ENCODE data around the gene LILRA2. TPM values are rescaled to one million over a fixed set of nuclear protein-coding genes. Genes with fewer than 3 reads are reported as not detected.

The LILRA2 gene
- total and polyA plus RNA-seq, 10 of the 15 experiments (the other 5 are each of a cell fraction or from before 2014, with no cell fraction given) = 0.16 to 1.8 (median 0.43) TPM

GRCh38 chr19:54616821-54617560, 43.4 kb downstream of the LILRA2 start (continued):
- TF ChIP-seq ZNF622 (IDR thresholded peaks at IDR 0.05) = no peak
- peak; percentile 83 for TF ChIP-seq ATF2 (IDR thresholded peaks at IDR 0.05; ENCODE audit: low read length)
- TF ChIP-seq TCF3 (IDR thresholded peaks at IDR 0.05; ENCODE audit: borderline replicate concordance, insufficient read depth, low read depth, low read length) = 0 out of 2 replicates have a peak, but pooled peaks have one; percentile 34
- peak; percentile 91 for TF ChIP-seq NBN (IDR thresholded peaks at IDR 0.05)
- peak; percentile 82 for TF ChIP-seq SMAD1 (IDR thresholded peaks at IDR 0.05; ENCODE audit: low read depth, partially characterized antibody)
- TF ChIP-seq CHD2 (IDR thresholded peaks at IDR 0.05; ENCODE audit: borderline replicate concordance, low read depth, low read length) = peak; percentile 69; the same call in 1 of the 2 replicates

GRCh38 chr19:54620464-54620863, 46.9 kb downstream of the LILRA2 start:
- no TSS peak for BruUV-seq (replicated peaks)
- H3K4me3 ChIP-seq = peak overlapping the region; percentile 82
- TF ChIP-seq POLR2AphosphoS5 (IDR thresholded peaks at IDR 0.05; ENCODE audit: low read length) (peak; percentile 63; the same call in 1 of the 2 replicates), CHD1 (IDR thresholded peaks at IDR 0.05; ENCODE audit: low read depth, low read length) (0 out of 2 replicates have a peak, but pooled peaks have one; percentile 73), WRNIP1 (IDR thresholded peaks at IDR 0.05; ENCODE audit: borderline replicate concordance, low read depth, low read length) (0 out of 2 replicates have a peak, but pooled peaks have one; percentile 80), TCF3 (IDR thresholded peaks at IDR 0.05; ENCODE audit: borderline replicate concordance, insufficient read depth, low read depth, low read length) (no peak), SUPT20H (IDR thresholded peaks at IDR 0.05; ENCODE audit: borderline replicate concordance, control insufficient read depth, low read depth, low read length) (no peak), ZNF24 (IDR thresholded peaks at IDR 0.05) (no peak)
- intact Hi-C loops (cut with micrococcal nuclease; ENCODE audit: unreplicated experiment) (no loop called here), in situ Hi-C loops (cut with MboI) (no loop called here)
- no peaks in the 10 kb centered on the region for H3K27me3 ChIP-seq (replicated peaks in 1 of 2; ENCODE audit: control insufficient read depth in 2 of 2, insufficient read depth in 2 of 2, low read length in 1 of 2)
- WGBS (ENCODE audit: insufficient coverage, insufficient replicate concordance, low lambda C conversion rate, missing lambda C conversion rate) = 1% methylated on average over 4 of the region's 4 CpGs
- peaks cover 0 to 5% of the 10 kb centered on the region in 2 experiments; a peak in 1 of 4 replicates for H3K36me3 ChIP-seq (ENCODE audit: control insufficient read depth in 2 of 2, insufficient read depth in 2 of 2, low read length in 1 of 2)
- POLR2A ChIA-PET = interaction anchor here (1.1 to 1.8 kb wide), 2 partner anchors 13 to 40 kb away, joined by 3 to 4 read pairs; no protein-coding TSS in a partner anchor
- peaks cover 5% of the 10 kb centered on the region for H3K4me1 ChIP-seq (ENCODE audit: control insufficient read depth, insufficient read depth, low read length)
- FAIRE-seq = no peak
- H4K20me1 ChIP-seq (ENCODE audit: control insufficient read depth, insufficient read depth) = no peaks in the 10 kb centered on the region
- SMC1A ChIA-PET (ENCODE audit: uncharacterized antibody, unreplicated experiment) = interaction anchor here (0.6 to 3.3 kb wide), 11 partner anchors 9 to 140 kb away, joined by 3 to 20 read pairs (median 4); no protein-coding TSS in a partner anchor
- H3K79me2 ChIP-seq (ENCODE audit: control insufficient read depth, insufficient read depth, low read length) = peaks cover 86% of the 10 kb centered on the region
- H3K4me2 ChIP-seq (ENCODE audit: control insufficient read depth, insufficient read depth) = peak overlapping the region; percentile 93
- RAD21 ChIA-PET (ENCODE audit: unreplicated experiment) = interaction anchor here (0.7 to 3.7 kb wide), 8 partner anchors 12 to 140 kb away, joined by 3 to 14 read pairs (median 4); partner anchors contain the start of gene LILRB4
- no peaks in the 10 kb centered on the region; the same call in 2 of the 3 replicates for H3K9me3 ChIP-seq (replicated peaks; ENCODE audit: control insufficient read depth, insufficient read depth, low read length)
- H3K27ac ChIP-seq (ENCODE audit: control insufficient read depth, insufficient read depth) = peak overlapping the region; percentile 51
- H3K9ac ChIP-seq (ENCODE audit: control insufficient read depth, insufficient read depth, low read length) = peak overlapping the region; percentile 61
- peak; percentile 8 for ATAC-seq
- DNase-seq (ENCODE audit: low read depth, low spot score) = no peak
- CTCF ChIA-PET = interaction anchor here (1.1 to 8.3 kb wide), 6 partner anchors 33 to 139 kb away, joined by 3 to 56 read pairs (median 4); no protein-coding TSS in a partner anchor
- no peak overlapping the region for H2AFZ ChIP-seq (ENCODE audit: control insufficient read depth, low read depth, low read length)

All from GM12878 (cell line).